Skin epidermis (tissue), 12 donors: Measurements from ENCODE around the gene SF1.

Experiments used
- H3K27ac ChIP-seq, 21 experiments: fragments of 200-600 bp; sonication (generic) in 11 of 21; one replicate each; pipeline ENCODE4 v1.5.0; 2020; ENCODE audit warnings: mild to moderate bottlenecking in 3 of 21, inconsistent platforms in 2 of 21, moderate library complexity in 2 of 21
- H3K4me3 ChIP-seq, 7 experiments: fragments of 200-600 bp; sonication (generic) in 2 of 7; one replicate each; pipeline ENCODE4 v1.5.0; 2020; ENCODE audit warnings: inconsistent platforms in 2 of 7, mild to moderate bottlenecking in 2 of 7, moderate library complexity in 1 of 7

Gene SF1

GRCh38 chr11:64753380-64754123 lies 24.8 kb downstream of the SF1 start:
- H3K4me3 ChIP-seq: no peak overlapping the region
- no peak overlapping the region for H3K27ac ChIP-seq

DNA sequence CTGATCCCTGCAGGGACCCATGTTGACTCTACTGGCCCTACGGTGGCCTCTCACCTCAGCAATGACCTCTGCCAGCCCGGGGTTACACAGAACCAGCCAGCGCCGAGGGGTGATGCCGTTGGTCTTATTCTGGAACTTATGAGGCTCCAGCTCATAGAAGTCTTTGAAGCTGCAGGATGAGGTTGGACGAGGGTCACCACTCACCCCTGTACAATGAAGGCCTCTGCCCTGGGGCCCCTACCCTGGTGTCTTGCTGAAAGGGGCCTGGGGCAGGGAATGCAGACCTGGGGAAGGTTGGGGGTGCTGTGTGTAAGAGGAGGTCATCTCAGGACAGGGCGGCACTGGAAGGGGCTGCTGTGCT lies 25.3 kb downstream of the SF1 start:
- Histone ChIP-seq H3K27ac (no peak overlapping the region), H3K4me3 (no peak overlapping the region)

- H3K4me3 ChIP-seq: no peak overlapping the region
- no peak overlapping the region for H3K27ac ChIP-seq
Measured at GRCh38 chr11:64752175-64752970, 26.0 kb downstream of the SF1 start.

DNA sequence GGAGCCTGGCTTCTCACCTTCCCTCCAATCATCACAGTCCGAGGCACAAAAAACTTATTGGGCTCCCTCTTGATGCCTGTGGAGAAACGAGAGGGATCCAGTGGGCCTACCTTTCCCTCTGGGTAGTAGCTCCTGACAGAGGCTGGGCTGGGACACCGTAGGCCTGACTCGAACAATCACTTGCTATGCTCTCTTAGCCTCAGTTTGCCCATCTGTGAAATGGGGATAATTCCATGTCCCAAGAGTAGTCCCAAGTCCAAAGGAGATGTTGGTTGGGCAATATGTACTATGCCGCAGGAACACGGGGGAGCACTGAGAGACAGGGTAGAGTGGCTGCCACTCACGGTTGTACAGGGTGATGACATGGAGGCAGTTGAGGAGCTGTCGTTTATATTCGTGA lies 26.8 kb downstream of the SF1 start:
- H3K4me3 ChIP-seq: no peak overlapping the region
- no peak overlapping the region for H3K27ac ChIP-seq

- no peak overlapping the region for H3K27ac ChIP-seq
Measured at GRCh38 chr11:64751136-64751535, 27.2 kb downstream of the SF1 start.

GRCh38 chr11:64750361-64751054 lies 27.8 kb downstream of the SF1 start:
- Histone ChIP-seq H3K27ac (no peak overlapping the region), H3K4me3 (no peak overlapping the region)

More at GRCh38 chr11:64751136-64751535, 27.2 kb downstream of the SF1 start:
- H3K4me3 ChIP-seq: no peak overlapping the region

GRCh38 chr11:64747961-64748665 lies 30.2 kb downstream of the SF1 start:
- no peak overlapping the region for H3K4me3 ChIP-seq
- H3K27ac ChIP-seq: peak overlapping the region in 6 of 21 experiments; percentile 15 to 54 (median 40)

DNA sequence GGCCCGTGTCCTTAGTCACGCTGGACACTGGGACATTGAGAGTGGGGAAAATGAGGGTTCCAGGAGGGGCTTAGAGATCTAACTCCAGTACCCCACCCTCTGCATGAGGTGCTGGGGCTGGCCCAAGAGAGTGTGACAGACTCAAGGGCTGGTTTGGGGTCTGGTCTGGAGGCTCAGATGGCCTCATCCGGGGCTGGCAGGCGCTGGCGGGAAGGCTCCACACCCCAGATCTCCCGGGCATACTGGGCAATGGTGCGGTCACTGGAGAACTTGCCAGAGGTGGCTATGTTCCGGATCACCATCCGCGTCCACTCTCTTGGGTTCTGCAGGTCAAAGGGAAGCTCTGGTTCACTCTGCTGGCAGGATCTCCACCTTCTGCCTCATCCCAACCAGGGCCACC lies 31.9 kb downstream of the SF1 start:
- Histone ChIP-seq H3K4me3 (no peak overlapping the region), H3K27ac (peak overlapping the region in 17 of 21 experiments; percentile 19 to 97 (median 84))

GRCh38 chr11:64745521-64746328 lies 32.6 kb downstream of the SF1 start:
- peak overlapping the region; percentile 34 to 97 (median 84) for H3K27ac ChIP-seq

DNA sequence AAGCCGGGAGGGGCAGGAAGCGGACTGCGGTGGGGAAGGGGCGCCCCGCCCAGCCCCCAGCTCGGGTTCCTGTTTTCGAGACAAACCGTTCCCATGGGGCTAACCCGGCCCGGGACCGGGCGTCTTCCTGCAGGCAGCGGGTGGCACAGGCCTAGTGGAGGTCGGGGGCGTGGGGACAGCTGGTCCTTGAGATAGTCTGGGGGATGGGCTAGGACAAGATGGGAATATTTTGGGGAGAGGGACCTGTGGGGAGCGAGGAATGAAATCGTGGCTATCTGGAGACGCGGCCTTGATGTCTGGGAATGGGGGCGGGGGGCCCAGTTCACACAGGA lies 33.2 kb downstream of the SF1 start:
- H3K27ac ChIP-seq: peak overlapping the region; percentile 34 to 97 (median 84)
- H3K4me3 ChIP-seq: peak overlapping the region; percentile 19 to 54 (median 36)

More at GRCh38 chr11:64745521-64746328, 32.6 kb downstream of the SF1 start:
- H3K4me3 ChIP-seq: peak overlapping the region; percentile 19 to 54 (median 36)

DNA sequence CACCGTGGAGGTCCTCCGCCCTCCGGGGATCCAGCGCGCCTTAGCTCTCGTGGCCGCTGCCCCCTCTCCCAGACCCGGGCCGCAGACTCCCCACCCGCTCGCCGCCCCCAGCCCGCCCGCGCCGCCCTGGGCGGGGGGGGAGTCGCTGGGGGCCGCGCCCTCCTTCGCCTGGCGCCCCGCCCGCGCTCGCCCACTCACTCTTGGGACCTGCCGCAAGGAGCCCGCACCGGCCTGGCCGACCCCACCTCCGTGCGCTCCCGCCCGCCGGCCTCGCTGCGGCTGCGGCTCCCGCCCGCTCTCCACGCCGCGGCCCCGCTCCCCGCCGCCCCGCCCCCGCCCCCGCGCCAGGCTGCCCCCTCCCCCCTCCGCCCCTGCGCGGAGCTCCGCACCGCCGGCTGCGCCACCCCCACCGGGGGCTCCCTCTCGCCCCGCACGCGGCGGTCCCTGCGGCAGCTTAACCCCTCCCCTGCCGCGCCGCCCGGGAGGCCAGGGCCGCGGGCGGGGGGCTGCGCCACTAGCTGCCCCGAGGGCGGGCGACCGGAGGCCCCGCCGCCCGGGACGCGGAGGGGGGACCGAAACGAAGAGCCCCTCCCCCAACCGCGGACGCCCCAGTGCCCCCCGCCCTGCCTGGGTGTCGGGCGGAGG lies 33.7 kb downstream of the SF1 start:
- Histone ChIP-seq H3K4me3 (peak overlapping the region; percentile 28 to 54 (median 36)), H3K27ac (peak overlapping the region; percentile 40 to 97 (median 84))

GRCh38 chr11:64743591-64744543 lies 34.5 kb downstream of the SF1 start, which contains the start of gene RASGRP2:
RASGRP2 (minus strand) TSS chr11:64744142; CDS start chr11:64742866, 1,276 bp downstream.
- H3K27ac ChIP-seq: peak within 1 kb of the TSS; percentile 40 to 97 (median 84)
- peak within 1 kb of the TSS; percentile 28 to 54 (median 36) for H3K4me3 ChIP-seq

DNA sequence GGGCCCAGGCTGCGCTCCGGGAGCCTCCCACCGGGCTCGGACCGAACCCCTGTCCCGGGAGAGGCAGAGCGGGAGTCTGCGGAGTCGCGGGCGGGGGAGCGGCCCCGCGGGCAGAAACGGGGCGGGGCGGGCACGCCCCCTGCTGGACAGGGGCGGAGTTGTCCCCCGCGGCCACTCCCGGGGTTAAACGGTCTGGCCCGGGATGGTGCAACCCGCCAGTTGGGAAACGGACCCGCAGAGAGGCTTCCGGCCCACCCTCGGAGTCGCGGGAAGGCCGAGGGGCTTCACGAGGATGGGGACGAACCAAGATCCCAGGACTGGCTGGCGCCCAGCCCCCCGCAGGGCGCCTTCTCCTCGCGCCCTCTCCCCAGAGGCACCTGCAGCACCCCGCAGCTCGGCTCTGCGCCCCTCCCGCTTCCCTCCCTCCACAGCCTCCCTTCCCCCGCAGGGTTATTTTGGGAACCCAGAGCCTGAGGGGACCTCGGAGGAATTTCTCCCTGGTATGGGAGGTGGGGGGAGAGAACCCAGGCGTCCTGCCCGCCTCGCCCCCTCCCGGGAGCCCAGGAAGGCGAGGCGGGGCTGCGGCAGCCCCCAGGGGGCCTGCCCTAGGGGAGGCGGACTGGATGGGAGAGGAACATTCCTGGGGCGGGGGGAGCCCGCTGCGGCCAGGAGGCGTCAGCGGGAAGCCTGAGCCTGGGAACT lies 35.3 kb downstream of the SF1 start:
- peak overlapping the region in 19 of 21 experiments; percentile 2 to 96 (median 73) for H3K27ac ChIP-seq
- peak overlapping the region; percentile 28 to 54 (median 36) for H3K4me3 ChIP-seq

GRCh38 chr11:64742087-64742888 lies 36.1 kb downstream of the SF1 start:
- peak overlapping the region in 16 of 21 experiments; percentile 2 to 95 (median 68) for H3K27ac ChIP-seq
- H3K4me3 ChIP-seq: peak overlapping the region; percentile 28 to 54 (median 36)

GRCh38 chr11:64741375-64742086 lies 36.8 kb downstream of the SF1 start:
- Histone ChIP-seq H3K27ac (peak overlapping the region in 1 of 21 experiments; percentile 87), H3K4me3 (peak overlapping the region in 6 of 7 experiments; percentile 28 to 54 (median 39))
